Measurements from ENCODE around the gene CLEC5A.
"Not testable (repeated sequence)": the region's sequence is repeated elsewhere in the genome, so short reads cannot be mapped to it uniquely, and the experiment has no call there.

Gene CLEC5A

GRCh38 chr7:141946796-141947195 is at the start of gene CLEC5A:
TSS of gene CLEC5A (minus strand) at chr7:141946974. CDS start at chr7:141946292, 682 bp downstream.
- DNase-seq (ENCODE audit: low read depth): no peak

- no peak for DNase-seq (ENCODE audit: low read depth)
Observed at GRCh38 chr7:141993354-141993753, 46.6 kb upstream of the CLEC5A start.

GRCh38 chr7:141992688-141993087 is 45.9 kb upstream of the CLEC5A start:
- DNase-seq (ENCODE audit: low read depth): no peak

- DNase-seq (ENCODE audit: low read depth): no peak
Observed at GRCh38 chr7:141992156-141992555, 45.4 kb upstream of the CLEC5A start.

- DNase-seq (ENCODE audit: low read depth): no peak
Observed at GRCh38 chr7:141991140-141991539, 44.4 kb upstream of the CLEC5A start.

- no peak for DNase-seq (ENCODE audit: low read depth)
Observed at GRCh38 chr7:141990011-141990725, 43.4 kb upstream of the CLEC5A start.

- not testable (repeated sequence) for DNase-seq (ENCODE audit: low read depth)
Observed at GRCh38 chr7:141987803-141988202, 41.0 kb upstream of the CLEC5A start.

- no peak for DNase-seq (ENCODE audit: low read depth)
Observed at GRCh38 chr7:141986923-141987322, 40.1 kb upstream of the CLEC5A start.

- not testable (repeated sequence) for DNase-seq (ENCODE audit: low read depth)
Observed at GRCh38 chr7:141985926-141986325, 39.2 kb upstream of the CLEC5A start.

- DNase-seq (ENCODE audit: low read depth): no peak
Observed at GRCh38 chr7:141979568-141979967, 32.8 kb upstream of the CLEC5A start.

GRCh38 chr7:141978351-141978750 is 31.6 kb upstream of the CLEC5A start:
- DNase-seq (ENCODE audit: low read depth): no peak

GRCh38 chr7:141976524-141977245 is 29.9 kb upstream of the CLEC5A start:
- no peak for DNase-seq (ENCODE audit: low read depth)

GRCh38 chr7:141975806-141976523 is 29.2 kb upstream of the CLEC5A start:
- no peak for DNase-seq (ENCODE audit: low read depth)

- DNase-seq (ENCODE audit: low read depth): no peak
Observed at GRCh38 chr7:141974831-141975230, 28.1 kb upstream of the CLEC5A start.

GRCh38 chr7:141973673-141974072 is 26.9 kb upstream of the CLEC5A start, which contains the start of gene TAS2R38:
TSS of gene TAS2R38 (minus strand) at chr7:141973773. CDS start at chr7:141973689, 84 bp downstream.
- no peak for DNase-seq (ENCODE audit: low read depth)

- DNase-seq (ENCODE audit: low read depth): no peak
Observed at GRCh38 chr7:141960687-141961422, 14.1 kb upstream of the CLEC5A start.

GRCh38 chr7:141956084-141956483 is 9.3 kb upstream of the CLEC5A start:
- no peak for DNase-seq (ENCODE audit: low read depth)

- DNase-seq (ENCODE audit: low read depth): no peak
Observed at GRCh38 chr7:141954334-141954733, 7.6 kb upstream of the CLEC5A start.

- no peak for DNase-seq (ENCODE audit: low read depth)
Observed at GRCh38 chr7:141952461-141952860, 5.7 kb upstream of the CLEC5A start.

- no peak for DNase-seq (ENCODE audit: low read depth)
Observed at GRCh38 chr7:141950806-141951205, 4.0 kb upstream of the CLEC5A start.

- no peak for DNase-seq (ENCODE audit: low read depth)
Observed at GRCh38 chr7:141949911-141950310, 3.1 kb upstream of the CLEC5A start.

GRCh38 chr7:141949451-141949850 is 2.7 kb upstream of the CLEC5A start:
- DNase-seq (ENCODE audit: low read depth): no peak
